HG03196 (cell line): ENCODE results near the gene RPS27A.
A peak's percentile ranks its signal among the peaks of the same experiment; 100 is the strongest.
"Not testable (repeated sequence)": the region's sequence is repeated elsewhere in the genome, so short reads cannot be mapped to it uniquely, and the experiment has no call there.

Experiments used
- ATAC-seq: cut with Tn5 transposase; IDR thresholded peaks from one replicate; pipeline ENCODE4 v1.9.1; 2021; ENCODE audit not compliant: unreplicated experiment

The RPS27A gene

GRCh38 chr2:55232084-55232862 lies at the start of gene RPS27A, which contains the start of gene CLHC1:
Gene RPS27A (plus strand): TSS chr2:55232688. CDS start chr2:55232825, 137 bp downstream.
Gene CLHC1 (minus strand): TSS chr2:55232293. CDS start chr2:55222411, 9,882 bp downstream.
- ATAC-seq = peak; percentile 91

- ATAC-seq = not testable (repeated sequence)
These were observed 45.7 kb upstream of the RPS27A start for GRCh38 chr2:55186837-55187236.

GRCh38 chr2:55191888-55192287 lies 40.6 kb upstream of the RPS27A start:
- ATAC-seq = not testable (repeated sequence)

GRCh38 chr2:55196526-55196925 lies 36.0 kb upstream of the RPS27A start:
- no peak for ATAC-seq

- no peak for ATAC-seq
These were observed 32.1 kb upstream of the RPS27A start for GRCh38 chr2:55200416-55200815.

GRCh38 chr2:55204536-55204935 lies 28.0 kb upstream of the RPS27A start:
- no peak for ATAC-seq

- ATAC-seq = no peak
These were observed 27.5 kb upstream of the RPS27A start for GRCh38 chr2:55204950-55205349.

GRCh38 chr2:55213822-55214221 lies 18.7 kb upstream of the RPS27A start:
- no peak for ATAC-seq

GRCh38 chr2:55223958-55224760 lies 8.3 kb upstream of the RPS27A start:
- no peak for ATAC-seq

GRCh38 chr2:55224761-55225261 lies 7.7 kb upstream of the RPS27A start:
- ATAC-seq = no peak

GRCh38 chr2:55225481-55226020 lies 6.9 kb upstream of the RPS27A start:
- ATAC-seq = no peak

GRCh38 chr2:55227437-55228225 lies 4.9 kb upstream of the RPS27A start:
- not testable (repeated sequence) for ATAC-seq

GRCh38 chr2:55228226-55228563 lies 4.3 kb upstream of the RPS27A start:
- ATAC-seq = no peak

GRCh38 chr2:55229221-55229620 lies 3.3 kb upstream of the RPS27A start:
- no peak for ATAC-seq

GRCh38 chr2:55230551-55230950 lies 1.9 kb upstream of the RPS27A start:
- no peak for ATAC-seq

- ATAC-seq = no peak
These were observed 873 bp upstream of the RPS27A start for GRCh38 chr2:55231546-55232083.

- ATAC-seq = peak; percentile 22
These were observed 572 bp downstream of the RPS27A start for GRCh38 chr2:55232863-55233657.

GRCh38 chr2:55233658-55233940 lies 1.1 kb downstream of the RPS27A start:
- no peak for ATAC-seq

- ATAC-seq = no peak
These were observed 3.4 kb downstream of the RPS27A start for GRCh38 chr2:55235724-55236538.
